ENCODE results near the gene GUCY1A2. TPM values are rescaled to one million over a fixed set of nuclear protein-coding genes. Genes with fewer than 3 reads are reported as not detected.

GUCY1A2 gene
- total RNA-seq, 1 experiment from 2014 or later, result 0.55 TPM

GRCh38 chr11:106920899-106921509 is 97.3 kb downstream of the GUCY1A2 start:
- Mint-ChIP-seq H3K9me3 (peaks cover 0 to 3% of the 10 kb centered on the region in 2 experiments; a peak in 1 of 5 replicates), H3K4me1 (no peaks in the 10 kb centered on the region), H3K36me3 (ENCODE audit: insufficient read depth in 1 of 3, low read depth in 3 of 3) (no peaks in the 10 kb centered on the region), H3K4me3 (no peak overlapping the region), H3K27ac (no peak overlapping the region), H3K27me3 (ENCODE audit: low read depth) (no peaks in the 10 kb centered on the region)
- H2AFZ ChIP-seq (ENCODE audit: low read length), result no peak overlapping the region
- no peaks in the 10 kb centered on the region for H3K4me1 ChIP-seq (ENCODE audit: insufficient read depth, low read length)
- H3K79me2 ChIP-seq (ENCODE audit: insufficient read depth, low read length), result no peaks in the 10 kb centered on the region
- H3K4me2 ChIP-seq (ENCODE audit: insufficient read depth, insufficient read length, low read length), result no peak overlapping the region
- no peak overlapping the region for H2BK12ac ChIP-seq (ENCODE audit: insufficient read length, low read depth, low read length)
- H2BK15ac ChIP-seq (ENCODE audit: low read depth, low read length), result no peak overlapping the region
- no peaks in the 10 kb centered on the region for H3K79me1 ChIP-seq (ENCODE audit: insufficient read depth, low read depth, low read length, poor library complexity, severe bottlenecking)
- no peak for TF ChIP-seq CTCF (conservative IDR thresholded peaks at IDR 0.05)
- H2BK120ac ChIP-seq (ENCODE audit: low read depth, low read length, poor library complexity, severe bottlenecking), result no peak overlapping the region
- H3T11ph ChIP-seq (ENCODE audit: low read length), result no peak overlapping the region
- no peak overlapping the region for H3K27ac ChIP-seq (ENCODE audit: insufficient read length, low read depth, low read length)
- no peaks in the 10 kb centered on the region for H3K9me3 ChIP-seq (ENCODE audit: control insufficient read depth, low read depth, low read length)
- H3K23ac ChIP-seq (ENCODE audit: insufficient read length, low read depth, low read length), result no peak overlapping the region
- H2AK5ac ChIP-seq (ENCODE audit: insufficient read length, low read length), result no peak overlapping the region
- no peak overlapping the region for H3K18ac ChIP-seq (ENCODE audit: insufficient read length, low read depth, low read length)
- no peak for DNase-seq
- H4K8ac ChIP-seq (replicated peaks; ENCODE audit: insufficient read length, low read depth, low read length), result no peak overlapping the region
- no peak overlapping the region for H4K91ac ChIP-seq (ENCODE audit: insufficient read length, low read depth, low read length)
- no peak overlapping the region for H2BK20ac ChIP-seq (ENCODE audit: low read depth, low read length, poor library complexity, severe bottlenecking)
- no peak overlapping the region for H2BK5ac ChIP-seq (ENCODE audit: insufficient read length, low read length)
- no peaks in the 10 kb centered on the region for H3K27me3 ChIP-seq (ENCODE audit: insufficient read depth, low read length)
- no peak overlapping the region for H4K5ac ChIP-seq (ENCODE audit: insufficient read length, low read depth, low read length)
- H3K9ac ChIP-seq (ENCODE audit: extremely low read depth, insufficient read length, low read length), result no peak overlapping the region
- H3K4ac ChIP-seq (ENCODE audit: low read depth, low read length), result no peak overlapping the region
- H4K20me1 ChIP-seq (ENCODE audit: control insufficient read depth, insufficient read depth, insufficient read length), result no peaks in the 10 kb centered on the region
- no peak overlapping the region for H3K56ac ChIP-seq (ENCODE audit: insufficient read length, low read depth, low read length)
- H3K23me2 ChIP-seq (ENCODE audit: insufficient read length, low read depth, low read length, poor library complexity, severe bottlenecking), result no peaks in the 10 kb centered on the region
- H3K14ac ChIP-seq (ENCODE audit: insufficient read depth, low read length), result no peak overlapping the region

Measured in H9 (cell line).